GM18870 (cell line): Measurements from ENCODE around the gene CRTC1.
"Not testable (repeated sequence)": the region's sequence is repeated elsewhere in the genome, so short reads cannot be mapped to it uniquely, and the experiment has no call there.

Experiments used
- ATAC-seq: cut with Tn5 transposase; IDR thresholded peaks from one replicate; pipeline ENCODE4 v1.9.1; 2021; ENCODE audit warnings: moderate library complexity; ENCODE audit not compliant: unreplicated experiment

The CRTC1 gene

DNA sequence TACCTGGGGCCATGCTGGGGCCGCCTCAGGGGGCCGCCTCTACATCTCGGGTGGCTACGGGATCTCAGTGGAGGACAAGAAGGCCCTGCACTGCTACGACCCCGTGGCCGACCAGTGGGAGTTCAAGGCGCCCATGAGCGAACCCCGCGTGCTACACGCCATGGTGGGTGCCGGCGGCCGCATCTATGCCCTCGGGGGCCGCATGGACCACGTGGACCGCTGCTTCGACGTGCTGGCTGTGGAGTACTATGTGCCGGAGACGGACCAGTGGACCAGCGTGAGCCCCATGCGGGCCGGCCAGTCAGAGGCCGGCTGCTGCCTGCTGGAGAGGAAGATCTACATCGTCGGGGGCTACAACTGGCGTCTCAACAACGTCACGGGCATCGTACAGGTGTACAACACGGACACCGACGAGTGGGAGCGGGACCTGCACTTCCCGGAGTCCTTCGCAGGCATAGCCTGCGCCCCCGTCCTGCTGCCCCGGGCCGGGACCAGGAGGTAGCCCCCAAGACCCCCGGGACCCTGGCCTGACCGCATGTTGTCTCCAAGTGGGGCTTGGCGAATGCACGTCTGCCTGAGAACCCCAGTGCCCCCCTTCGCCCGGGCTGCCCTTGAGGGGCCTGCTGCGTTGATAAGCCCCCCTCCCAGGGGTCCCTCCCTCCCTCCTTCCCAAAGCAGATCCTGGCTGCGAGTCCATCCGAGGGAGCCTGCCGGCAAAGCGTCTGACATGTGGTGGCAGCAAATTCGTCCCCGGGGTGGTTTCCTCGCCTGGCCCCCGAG lies 14.5 kb upstream of the CRTC1 start:
- no peak for ATAC-seq

DNA sequence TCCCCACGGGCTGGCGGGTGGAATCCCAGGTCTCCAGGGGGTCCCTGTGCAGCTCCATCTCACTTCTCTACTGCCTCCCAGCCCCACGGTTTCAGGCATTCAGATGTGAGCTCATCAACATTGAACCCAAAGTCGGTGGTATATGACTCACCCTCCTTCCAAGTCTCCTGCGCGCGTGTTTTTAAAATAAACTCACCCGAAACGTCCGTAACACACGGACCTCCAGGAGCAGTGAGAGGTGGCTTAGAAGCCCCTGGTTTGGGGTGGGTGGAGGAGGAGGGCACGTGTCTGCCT lies 14.0 kb upstream of the CRTC1 start:
- ATAC-seq = no peak

DNA sequence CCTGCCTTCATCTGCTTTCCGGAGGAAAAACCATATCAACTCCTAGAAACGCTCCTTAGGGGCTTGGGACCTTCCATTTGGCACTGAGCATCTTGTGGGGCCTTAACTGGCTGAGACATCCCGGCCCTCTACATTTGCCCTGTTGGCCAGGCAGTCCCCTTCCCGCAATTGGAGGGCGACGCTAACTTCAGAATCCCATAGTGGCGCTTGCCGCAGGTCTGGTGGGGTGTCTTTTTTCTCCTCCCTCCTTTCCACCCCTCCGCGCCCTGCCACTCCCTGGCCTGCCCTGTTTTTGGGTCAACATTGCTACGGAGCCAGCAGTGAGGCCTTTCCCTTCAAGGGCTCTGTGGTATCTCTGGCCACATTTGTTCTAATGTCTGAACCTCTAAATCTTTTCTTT lies 13.6 kb upstream of the CRTC1 start:
- no peak for ATAC-seq

DNA sequence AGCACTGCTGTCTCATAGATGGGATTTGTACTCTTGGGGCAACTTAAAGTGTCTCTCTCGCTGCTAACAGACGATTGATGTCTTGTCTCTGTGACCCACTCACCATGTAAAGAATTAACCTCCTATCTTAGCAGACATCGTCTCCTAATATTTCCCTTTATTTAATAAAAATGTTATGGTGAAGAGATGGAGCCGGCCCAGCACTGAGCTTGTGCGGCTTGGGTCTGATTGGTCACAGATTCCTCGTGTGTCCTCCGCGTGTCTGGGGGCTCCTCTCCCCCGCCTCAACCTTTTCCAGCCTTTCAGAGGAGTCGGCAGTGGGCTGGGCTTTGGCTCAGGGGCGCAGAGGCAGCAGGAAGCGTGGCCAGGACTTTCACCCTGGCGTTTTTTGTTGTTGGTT lies 13.2 kb upstream of the CRTC1 start:
- no peak for ATAC-seq

DNA sequence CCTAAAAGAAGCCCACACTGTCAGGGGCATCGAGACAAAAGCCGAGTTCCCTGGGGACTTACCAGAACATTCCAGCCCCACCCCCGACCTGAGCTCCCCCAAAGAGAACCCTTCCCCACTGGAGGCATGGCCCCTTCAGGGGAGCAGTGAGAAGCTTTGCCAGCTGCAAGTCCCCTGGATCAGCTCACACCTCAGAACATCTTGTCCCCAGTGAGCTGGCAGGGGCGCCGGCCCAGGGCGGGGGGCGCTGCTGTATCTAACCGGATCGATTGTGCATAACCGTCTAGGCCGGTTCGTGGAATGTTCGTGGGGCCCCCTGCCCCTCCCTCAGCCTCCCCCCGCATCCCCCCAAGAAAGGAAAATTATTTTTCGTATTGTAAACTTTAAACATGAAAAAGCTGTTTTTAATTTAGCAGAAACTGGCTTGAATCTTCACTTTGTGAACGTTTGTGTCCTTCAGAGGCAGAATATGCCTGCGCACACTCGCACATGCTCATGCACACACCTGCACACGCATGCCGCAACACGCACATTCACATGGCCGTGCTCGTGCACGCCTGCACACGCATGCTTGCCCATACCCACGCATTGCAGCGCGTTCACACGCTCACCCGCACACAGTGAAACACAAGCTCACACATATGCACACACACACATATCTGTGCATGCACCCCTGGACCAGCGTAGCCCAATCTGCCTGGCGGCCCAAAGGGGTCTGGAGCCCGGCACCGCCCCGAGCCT lies 12.0 kb upstream of the CRTC1 start:
- no peak for ATAC-seq

DNA sequence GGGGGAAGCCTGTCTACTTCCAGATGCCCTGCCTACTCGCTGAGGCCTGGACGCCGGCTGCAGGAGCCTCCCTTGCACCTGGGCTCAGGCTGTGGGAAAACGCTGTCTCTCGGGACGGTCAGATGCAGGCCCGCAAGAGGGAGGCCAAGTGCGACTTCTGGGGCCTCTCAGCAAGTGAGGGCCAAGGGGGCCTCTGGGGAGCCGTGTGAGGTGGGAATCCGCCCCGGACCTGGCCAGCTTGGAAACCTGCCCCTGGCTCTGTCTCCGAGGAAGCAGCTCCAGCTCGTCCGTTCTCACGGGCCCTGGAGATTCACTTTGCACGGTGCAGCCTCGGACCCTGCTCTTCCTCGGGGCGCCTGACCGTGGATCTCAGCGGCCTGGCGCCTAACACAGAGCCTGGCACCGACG lies 11.4 kb upstream of the CRTC1 start:
- ATAC-seq = no peak

DNA sequence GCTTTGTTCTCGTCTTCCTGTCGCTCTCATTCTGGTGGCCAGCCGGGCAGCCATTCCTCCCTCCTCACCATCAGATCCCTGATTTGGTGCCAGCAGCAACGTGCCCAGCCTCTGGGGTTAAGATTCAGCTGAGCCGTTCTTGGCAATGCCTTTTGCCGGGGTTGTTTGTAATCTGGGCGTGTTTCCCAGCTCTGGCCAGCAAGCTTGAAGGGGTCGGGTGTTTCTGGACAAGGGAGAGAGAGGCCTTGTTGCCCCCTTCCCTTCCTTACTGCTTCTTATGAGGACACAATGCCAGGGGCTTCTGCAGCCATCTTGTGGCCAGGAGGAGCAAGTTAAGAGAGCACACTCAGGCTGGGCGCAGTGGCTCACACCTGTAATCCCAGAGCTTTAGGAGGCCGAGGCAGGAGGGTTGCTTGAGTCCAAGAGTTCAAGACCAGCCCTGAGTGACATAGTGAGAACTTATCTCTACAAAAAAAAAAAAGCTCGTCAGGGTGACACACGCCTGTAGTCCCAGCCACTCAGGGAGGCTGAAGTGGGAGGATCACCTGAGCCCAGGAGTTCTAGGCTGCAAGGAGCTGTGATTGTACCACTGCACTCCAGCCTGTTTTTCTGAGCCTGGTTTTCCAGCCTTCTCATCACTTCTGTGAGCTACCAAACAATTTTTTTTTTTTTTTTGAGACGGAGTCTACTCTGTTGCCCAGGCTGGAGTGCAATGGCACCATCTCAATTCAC lies 10.7 kb upstream of the CRTC1 start:
- ATAC-seq = no peak

DNA sequence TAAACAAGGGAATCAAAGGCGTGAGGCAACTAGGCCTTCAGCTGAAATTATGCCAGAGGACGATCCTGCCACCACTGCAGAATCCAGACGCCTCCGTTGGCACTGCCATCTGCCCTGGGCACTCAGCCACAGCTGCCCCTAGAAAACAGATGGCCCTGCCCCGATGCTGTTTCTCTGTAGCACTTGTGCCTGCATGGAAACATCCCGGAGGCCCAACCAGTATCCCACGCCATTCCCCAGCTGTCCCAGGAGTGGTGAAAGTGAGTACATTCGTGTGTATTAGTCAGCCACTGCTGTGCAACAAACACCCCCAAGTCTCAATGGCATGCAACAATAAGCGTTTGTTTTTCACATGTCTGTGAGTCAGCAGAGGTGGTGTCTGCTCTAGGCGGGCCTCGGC lies 8.9 kb upstream of the CRTC1 start:
- ATAC-seq = no peak

DNA sequence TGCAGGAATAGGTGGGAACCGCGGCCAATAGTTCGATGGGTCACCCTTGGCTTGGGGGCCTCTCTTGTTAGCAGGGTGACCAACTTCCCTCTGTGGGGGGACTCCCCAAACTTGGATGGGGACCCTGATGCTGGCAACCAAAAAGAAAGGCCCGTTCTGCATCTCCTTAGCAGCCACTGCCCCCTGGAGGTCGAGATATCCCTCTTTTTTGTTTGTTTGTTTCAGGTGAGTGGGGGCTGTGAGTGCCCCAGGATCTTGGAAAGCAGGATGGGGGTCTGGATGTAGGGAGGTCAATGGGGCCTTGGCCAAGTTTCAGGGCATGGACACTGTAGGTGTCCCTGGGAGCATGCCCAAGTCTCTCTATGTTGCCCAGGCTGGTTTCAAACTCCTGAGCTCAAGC lies 7.7 kb upstream of the CRTC1 start:
- no peak for ATAC-seq

DNA sequence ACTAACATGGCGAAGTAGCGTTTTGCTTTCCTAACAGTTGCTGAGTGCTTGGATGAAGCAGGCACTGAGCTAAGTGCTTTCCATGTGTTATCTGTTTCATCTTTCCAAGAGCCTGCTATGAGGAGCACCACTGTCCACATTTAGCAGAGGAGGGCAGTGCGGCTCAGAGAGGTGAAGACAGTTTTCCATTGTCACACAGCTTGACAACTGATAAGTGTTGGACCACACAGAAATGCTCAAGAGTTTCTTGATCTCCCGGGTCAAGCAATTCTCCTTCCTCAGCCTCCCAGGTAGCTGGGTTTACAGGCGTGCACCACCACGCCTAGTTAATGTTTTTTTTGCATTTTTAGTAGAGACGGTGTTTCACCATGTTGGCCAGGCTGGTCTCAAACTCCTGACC lies 6.8 kb upstream of the CRTC1 start:
- no peak for ATAC-seq

DNA sequence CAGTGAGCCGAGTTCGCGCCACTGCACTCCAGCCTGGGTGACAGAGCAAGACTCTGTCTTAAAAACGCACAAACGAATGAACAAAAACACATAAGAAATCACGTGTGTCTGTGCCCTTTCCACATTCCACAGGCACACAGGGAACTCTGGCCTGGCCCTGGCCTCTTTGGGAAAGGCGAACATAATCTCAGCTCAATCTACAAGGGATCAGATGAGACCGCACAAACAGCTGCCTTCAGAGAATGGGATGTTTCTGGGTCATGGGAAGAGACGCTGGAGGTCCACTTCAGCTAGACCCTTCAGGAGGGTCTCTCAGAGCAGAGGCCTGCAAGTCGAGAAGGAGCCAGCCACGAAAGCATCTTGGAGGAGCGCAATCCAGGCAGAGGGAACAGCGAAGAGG lies 6.3 kb upstream of the CRTC1 start:
- ATAC-seq = no peak

DNA sequence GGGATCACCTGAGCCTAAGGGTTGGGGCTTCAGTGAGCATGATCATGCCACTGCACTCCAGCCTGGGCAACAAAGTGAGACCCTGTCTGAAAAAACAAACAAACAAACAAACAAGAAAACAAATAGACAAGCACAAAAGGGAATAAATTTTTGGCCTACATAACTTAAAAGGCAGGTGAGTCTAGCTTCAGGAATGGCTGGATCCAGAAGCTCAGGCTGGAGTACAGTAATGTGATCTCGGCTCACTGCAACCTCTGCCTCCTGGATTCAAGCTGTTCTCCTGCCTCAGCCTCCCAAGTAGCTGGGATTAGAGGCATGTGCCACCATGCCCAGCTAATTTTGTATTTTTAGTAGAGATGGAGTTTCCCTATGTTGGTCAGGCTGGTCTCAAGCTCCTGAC lies 3.3 kb upstream of the CRTC1 start:
- not testable (repeated sequence) for ATAC-seq

DNA sequence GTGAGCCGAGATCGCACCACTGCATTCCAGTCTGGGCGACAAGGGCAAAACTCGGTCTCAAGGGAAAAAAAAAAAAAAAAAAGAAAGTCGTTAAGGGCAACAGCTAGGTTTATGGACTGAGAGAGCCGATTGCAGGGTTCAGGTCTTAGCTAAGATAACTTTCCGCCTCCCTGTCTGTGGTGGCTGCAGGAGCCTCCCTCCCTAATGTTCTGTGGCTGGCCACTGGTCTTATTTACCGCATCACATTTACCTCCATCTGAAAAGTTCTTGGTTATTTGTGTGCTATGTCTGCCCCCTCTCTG lies 722 bp upstream of the CRTC1 start:
- ATAC-seq = no peak

DNA sequence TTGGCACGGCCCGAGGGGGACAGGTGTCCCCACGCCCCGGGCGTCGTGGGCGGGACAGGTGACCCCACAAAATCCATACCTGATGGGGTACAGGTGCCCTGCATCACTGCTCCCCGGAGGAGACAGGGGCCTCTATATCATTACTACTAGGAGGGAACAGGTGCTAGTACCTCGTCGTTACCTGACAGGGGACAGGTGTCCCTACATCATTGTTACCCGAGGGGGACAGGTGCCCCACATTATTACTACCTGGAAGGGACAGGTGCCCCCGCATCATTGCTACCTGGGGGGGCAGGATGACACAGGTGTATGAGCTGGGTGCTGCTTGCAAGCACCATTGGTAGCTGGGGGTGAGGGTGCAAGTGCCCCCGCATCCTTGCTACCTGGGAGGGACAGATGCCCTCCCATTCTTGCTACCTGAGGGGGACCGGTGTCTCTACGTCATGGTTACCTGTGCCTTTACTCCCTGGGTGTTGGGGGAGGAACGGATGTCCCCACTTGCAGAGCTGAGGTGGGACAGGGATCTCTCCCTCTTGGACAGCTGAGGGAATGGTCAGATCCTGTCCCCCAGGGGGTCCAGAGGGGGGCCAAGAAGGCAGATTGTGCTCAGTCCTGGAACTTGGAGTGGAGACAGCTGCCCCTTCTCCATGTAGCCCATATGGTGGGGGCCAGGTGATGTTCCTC lies 620 bp downstream of the CRTC1 start:
- no peak for ATAC-seq

DNA sequence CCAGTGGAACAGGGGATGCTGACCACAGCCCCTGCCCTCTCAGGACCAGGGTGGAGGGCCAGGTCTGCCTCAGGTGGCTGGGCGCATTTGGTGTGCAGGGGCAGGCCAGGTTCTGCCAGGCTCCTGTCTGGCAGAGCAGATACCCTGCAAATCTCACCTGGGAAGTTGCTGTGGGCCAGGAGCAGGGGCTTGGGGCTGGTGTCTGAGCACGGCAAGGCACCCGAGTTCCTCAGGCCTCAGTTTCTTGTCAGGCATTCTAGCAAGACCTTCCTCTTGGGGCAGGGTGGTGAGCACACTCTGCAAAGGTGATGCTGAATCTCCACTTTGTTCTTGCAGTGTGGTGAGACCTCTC lies 1.1 kb downstream of the CRTC1 start:
- ATAC-seq = no peak

DNA sequence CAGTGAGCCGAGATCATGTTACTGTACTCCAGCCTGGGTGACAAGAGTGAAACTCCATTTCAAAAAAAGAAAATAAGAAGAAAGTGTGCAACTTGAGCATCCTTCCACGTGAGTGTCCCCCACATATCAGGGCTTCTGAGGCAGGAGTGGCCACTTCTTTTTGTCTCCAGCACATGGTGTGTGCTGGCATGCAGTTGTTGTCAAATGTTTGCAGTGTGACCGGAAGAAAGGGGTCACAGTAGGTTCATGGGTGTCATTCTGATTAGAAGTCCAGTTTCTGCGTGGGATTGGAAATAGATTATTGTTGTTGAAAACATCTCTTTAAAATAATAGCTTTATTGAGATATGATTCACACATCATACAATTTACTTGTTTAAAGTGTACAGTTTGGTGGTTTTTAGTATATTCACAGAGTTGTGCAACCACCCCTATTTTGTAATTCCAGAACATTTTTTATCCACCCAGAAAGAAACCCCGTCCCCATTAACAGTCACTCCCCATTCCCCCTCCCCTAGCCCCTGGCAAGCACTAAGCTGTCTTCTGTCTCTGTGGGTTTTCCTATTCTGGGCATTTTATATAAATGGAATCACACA lies 2.2 kb downstream of the CRTC1 start:
- ATAC-seq = no peak

DNA sequence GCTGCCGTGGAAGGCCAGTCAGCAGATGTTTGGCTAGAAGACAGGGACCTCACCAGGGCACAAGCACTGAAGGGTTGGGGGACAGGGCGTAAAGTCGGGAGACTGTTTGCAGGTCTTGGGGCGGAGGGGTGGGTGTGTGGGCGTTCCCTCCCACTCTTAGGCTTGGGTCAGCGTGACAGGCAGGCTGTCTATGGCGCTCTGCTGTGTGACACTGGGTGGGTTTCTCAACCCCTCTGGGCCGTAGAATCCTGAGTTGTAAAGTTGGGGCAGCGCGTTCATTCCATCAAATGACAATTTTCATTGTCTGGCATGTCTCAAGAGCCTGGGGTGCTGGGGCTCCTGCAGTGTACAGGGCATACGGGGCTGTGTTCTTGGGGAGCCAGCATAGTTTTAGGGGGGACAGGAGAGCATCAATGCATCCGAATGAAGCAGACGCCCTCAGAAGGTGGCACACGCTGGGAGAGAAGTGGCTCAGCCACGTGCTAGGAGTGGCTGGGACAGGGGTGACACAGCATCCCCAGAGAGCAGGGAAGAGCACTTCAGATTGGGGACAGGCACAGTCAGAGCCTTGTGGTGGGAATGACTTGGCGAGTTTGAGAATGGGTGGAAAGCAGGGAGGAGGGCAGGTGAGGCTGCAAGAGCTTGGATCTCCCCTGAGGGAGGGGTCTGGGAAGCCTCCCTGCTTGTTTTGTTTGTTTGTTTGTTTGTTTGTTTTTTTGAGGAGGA lies 4.4 kb downstream of the CRTC1 start:
- ATAC-seq = no peak

DNA sequence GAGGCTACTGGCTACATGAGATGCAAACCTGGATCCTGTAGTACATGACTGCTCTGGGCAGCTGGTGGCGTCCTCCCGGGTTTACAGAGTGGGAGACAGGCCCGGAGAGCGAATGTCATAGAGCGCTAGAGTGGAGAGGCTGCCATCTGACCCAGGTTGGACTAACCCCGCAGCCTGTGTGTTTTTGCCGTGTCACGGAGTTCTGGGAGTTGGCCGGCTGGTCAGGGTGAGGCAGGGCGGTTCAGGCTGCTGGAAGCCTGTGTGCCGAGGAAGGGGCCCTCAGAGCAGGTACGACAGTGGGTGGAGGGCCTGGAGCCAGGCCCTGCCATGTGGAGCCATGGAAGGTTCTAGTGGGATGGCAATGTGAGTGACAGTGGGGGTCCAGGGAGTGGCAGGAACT lies 12.5 kb downstream of the CRTC1 start:
- ATAC-seq = no peak

DNA sequence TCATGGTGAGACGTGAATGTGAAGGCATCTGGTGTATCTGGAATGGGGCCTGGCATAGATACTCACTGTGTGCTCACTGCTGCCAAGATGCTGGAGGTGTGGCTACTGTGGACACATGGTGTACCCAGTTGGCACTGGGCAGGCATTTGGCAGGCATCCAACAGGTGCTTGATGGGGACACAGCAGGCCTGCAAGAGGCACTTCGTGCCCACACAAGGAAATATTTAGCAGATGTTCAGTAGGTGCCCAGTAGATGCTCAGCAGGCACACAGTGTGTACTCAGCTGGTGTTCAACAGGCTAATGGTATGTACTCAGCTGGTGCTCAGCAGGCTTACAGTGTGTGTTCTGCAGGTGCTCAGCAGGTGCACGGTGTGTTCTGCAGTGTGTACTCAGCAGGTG lies 14.2 kb downstream of the CRTC1 start:
- ATAC-seq = no peak

DNA sequence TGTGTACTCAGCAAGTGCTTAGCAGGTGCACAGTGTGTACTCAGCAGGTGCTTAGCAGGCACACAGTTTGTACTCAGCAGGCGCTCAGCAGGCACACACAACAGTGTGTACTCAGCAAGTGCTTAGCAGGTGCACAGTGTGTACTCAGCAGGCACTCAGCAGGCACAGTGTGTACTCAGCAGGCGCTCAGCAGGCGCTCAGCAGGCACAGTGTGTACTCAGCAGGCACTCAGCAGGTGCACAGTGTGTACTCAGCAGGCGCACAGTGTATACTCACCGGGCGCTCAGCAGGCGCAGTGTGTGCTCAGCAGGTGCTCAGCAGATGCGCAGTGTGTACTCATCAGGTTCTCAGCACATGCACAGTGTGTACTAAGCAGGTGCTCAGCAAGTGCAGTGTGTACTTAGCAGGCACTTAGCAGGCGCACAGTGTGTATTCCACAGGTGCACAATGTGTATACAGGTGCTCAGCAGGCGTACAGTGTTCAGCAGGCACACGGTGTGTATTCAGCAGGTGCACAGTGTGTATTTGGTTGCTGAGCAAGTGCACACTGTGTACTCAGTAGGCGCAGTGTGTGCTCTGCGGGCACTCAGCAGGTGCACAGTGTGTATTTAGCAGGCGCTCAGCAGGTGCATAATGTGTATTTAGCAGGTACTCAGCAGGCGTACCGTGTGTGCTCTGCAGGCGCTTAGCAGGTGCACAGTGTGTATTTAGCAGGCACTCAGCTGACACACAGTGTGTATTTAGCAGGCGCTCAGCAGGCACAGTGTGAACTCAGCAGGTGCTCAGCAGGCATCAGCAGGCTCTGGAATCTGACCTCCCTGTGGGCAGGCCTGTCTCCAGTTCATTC lies 15.1 kb downstream of the CRTC1 start:
- no peak for ATAC-seq
